Globus pallidus (tissue), 1 donor: ENCODE results near the gene VPS26B.
"Not testable (repeated sequence)": the region's sequence is repeated elsewhere in the genome, so short reads cannot be mapped to it uniquely, and the experiment has no call there.

Source experiments
- DNase-seq: peaks from one replicate; pipeline ENCODE4 v3.0.0-alpha.2; 2015; ENCODE audit warnings: low spot score

VPS26B gene

GRCh38 chr11:134223836-134224709 lies at the start of gene VPS26B, which contains the start of gene NCAPD3:
Gene VPS26B (plus strand): TSS chr11:134224671. CDS start chr11:134225123, 452 bp downstream.
Gene NCAPD3 (minus strand): TSS chr11:134223967. CDS start chr11:134223926, 41 bp downstream.
- peak; percentile 95 for DNase-seq

GRCh38 chr11:134176284-134176683 lies 48.2 kb upstream of the VPS26B start:
- no peak for DNase-seq

GRCh38 chr11:134178032-134178674 lies 46.3 kb upstream of the VPS26B start:
- DNase-seq, result no peak

GRCh38 chr11:134181707-134182106 lies 42.8 kb upstream of the VPS26B start:
- DNase-seq, result no peak

- not testable (repeated sequence) for DNase-seq
Measured at GRCh38 chr11:134188092-134188491, 36.4 kb upstream of the VPS26B start.

GRCh38 chr11:134196756-134197155 lies 27.7 kb upstream of the VPS26B start:
- DNase-seq, result no peak

- DNase-seq, result no peak
Measured at GRCh38 chr11:134199531-134199930, 24.9 kb upstream of the VPS26B start.

- DNase-seq, result no peak
Measured at GRCh38 chr11:134200688-134201087, 23.8 kb upstream of the VPS26B start.

- no peak for DNase-seq
Measured at GRCh38 chr11:134202661-134203060, 21.8 kb upstream of the VPS26B start.

GRCh38 chr11:134205729-134206128 lies 18.7 kb upstream of the VPS26B start:
- no peak for DNase-seq

GRCh38 chr11:134206185-134206584 lies 18.3 kb upstream of the VPS26B start:
- no peak for DNase-seq

- DNase-seq, result no peak
Measured at GRCh38 chr11:134207538-134208239, 16.8 kb upstream of the VPS26B start.

GRCh38 chr11:134215836-134216235 lies 8.6 kb upstream of the VPS26B start:
- DNase-seq, result no peak

- peak; percentile 33 for DNase-seq
Measured at GRCh38 chr11:134216816-134217215, 7.7 kb upstream of the VPS26B start.

- DNase-seq, result no peak
Measured at GRCh38 chr11:134223121-134223520, 1.4 kb upstream of the VPS26B start.

- peak; percentile 81 for DNase-seq
Measured at GRCh38 chr11:134224710-134225664, 516 bp downstream of the VPS26B start.

GRCh38 chr11:134226806-134227325 lies 2.4 kb downstream of the VPS26B start:
- DNase-seq, result no peak

GRCh38 chr11:134228625-134229024 lies 4.2 kb downstream of the VPS26B start:
- no peak for DNase-seq

- no peak for DNase-seq
Measured at GRCh38 chr11:134229126-134229790, 4.8 kb downstream of the VPS26B start.

GRCh38 chr11:134230339-134230738 lies 5.9 kb downstream of the VPS26B start:
- no peak for DNase-seq
